HG02885 (cell line): ENCODE measurements around the gene ANKS3.
A peak's percentile ranks its signal among the peaks of the same experiment; 100 is the strongest.

Experiments
- ATAC-seq: cut with Tn5 transposase; IDR thresholded peaks from one replicate; pipeline ENCODE4 v1.9.1; 2021; ENCODE audit warnings: mild to moderate bottlenecking; ENCODE audit not compliant: unreplicated experiment, poor library complexity

The ANKS3 gene, protein sequence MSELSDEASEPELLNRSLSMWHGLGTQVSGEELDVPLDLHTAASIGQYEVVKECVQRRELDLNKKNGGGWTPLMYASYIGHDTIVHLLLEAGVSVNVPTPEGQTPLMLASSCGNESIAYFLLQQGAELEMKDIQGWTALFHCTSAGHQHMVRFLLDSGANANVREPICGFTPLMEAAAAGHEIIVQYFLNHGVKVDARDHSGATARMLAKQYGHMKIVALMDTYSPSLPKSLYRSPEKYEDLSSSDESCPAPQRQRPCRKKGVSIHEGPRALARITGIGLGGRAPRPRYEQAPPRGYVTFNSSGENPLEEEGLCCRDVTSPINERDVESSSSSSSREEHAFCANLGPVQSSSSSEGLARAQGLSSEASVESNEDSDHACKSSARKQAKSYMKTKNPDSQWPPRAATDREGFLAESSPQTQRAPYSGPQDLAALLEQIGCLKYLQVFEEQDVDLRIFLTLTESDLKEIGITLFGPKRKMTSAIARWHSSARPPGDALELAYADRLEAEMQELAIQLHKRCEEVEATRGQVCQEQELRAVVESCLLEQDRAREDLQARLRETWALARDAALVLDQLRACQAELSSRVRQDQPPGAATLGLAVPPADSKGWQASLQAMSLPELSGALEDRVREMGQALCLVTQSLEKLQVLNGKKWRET

DNA sequence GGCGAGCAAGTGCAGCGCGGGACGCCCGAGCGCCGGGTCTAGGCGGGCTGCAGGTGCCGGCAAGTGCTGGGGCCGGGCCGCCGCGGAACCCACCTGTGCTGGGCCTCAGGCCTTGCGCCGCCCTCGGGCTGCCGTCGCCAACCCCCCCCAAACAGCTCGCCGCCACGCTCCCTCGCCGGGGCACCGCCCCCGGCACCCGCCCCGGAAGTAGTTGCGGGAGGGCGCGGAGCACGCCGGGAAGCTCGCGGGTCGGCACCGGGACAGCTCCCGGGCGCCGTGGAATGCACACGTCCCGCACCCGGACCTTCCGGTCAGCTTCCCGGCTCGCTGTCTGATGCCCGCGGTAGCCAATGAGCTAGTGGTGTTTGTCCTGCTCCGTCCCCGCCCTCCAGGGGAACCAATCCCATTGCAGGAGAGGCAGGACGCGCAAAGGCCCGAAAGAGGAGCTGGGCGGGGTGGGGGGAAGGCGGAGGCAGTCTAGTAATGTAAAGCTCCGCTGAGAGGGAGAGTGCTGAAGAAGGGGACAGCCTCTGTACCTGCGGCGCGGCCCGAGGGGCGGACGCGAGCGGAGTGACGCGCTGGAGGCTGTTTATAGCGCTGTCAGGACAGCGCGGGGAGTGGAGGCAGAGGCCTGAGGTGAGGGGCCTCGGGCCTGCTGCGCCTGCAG lies at the start of gene ANKS3, which contains the start of gene DNAAF8:
Gene ANKS3, minus strand, starts transcription at position 209 of the 667 bp plus-strand sequence. CDS start 4,122 bp downstream, outside the sequence.
Gene DNAAF8, plus strand, starts transcription at position 475 of the 667 bp plus-strand sequence. CDS start 1,978 bp downstream, outside the sequence.
- ATAC-seq: peak; percentile 79

DNA sequence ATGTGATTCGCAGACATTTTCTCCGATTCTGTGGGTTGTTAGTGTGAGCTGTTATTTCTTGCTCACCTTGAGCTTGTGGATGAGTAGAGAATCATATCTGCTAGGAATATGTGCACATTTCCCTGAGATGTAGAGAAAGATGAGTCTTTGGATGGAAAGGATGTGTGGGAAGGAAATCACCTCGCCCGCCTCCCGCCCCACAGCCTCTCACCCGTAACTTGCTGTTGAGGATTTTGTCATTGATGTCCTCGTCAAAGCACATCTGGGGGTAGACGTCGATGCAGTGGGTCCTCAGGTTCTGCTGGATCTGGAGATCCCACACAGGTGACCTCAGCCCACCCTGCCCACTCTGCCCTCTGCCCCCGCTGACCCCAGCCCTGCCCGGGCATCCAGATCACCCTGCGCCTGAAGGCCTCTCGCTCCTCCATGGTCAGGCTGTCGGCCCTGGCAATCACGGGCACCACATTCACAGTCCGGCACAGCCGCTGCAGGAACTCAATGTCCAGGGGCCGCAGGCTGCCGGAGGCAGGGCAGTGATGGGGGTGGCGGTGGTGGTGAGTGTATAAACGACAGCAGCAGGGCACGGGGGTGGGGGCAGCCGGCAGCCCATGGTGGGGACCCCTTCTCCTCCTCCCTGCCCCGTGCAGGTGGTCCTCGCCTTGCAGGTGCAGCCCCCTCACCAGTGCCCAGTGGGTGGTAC lies 49.3 kb upstream of the ANKS3 start:
- ATAC-seq: no peak

DNA sequence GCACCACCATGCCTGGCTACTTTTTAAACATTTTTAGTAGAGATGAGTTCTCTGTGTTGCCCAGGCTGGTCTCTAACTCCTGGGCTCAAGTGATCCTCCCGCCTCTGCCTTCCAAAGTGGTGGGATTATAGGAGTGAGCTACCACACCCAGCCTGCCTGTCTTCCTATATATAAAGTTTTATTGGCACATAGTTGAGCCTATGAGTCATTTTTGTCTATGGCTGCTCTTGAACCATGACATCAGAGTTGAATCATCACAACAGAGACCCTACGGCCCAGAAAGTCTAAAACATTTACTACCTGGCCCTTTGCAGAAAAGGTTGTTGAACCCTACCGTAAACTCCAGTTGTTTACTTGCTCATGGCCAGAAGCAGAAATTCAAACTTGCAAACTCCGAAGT lies 46.2 kb upstream of the ANKS3 start:
- no peak for ATAC-seq

DNA sequence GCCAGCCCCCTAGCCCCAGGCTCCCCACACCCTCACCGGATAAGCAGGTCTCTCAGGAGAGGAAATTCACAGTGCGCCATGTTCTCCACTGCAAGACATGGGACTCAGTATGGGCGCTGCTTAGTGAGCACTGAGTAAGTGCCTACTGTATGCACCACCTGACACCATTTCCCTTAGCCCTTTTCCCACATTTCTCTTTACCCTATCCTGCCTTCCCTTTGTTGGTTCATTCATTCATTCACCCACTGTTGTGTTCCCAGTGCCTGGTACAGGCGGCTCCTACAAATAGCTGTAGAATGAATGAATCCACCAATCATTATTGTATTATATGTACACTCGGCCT lies 44.0 kb upstream of the ANKS3 start:
- ATAC-seq: no peak

DNA sequence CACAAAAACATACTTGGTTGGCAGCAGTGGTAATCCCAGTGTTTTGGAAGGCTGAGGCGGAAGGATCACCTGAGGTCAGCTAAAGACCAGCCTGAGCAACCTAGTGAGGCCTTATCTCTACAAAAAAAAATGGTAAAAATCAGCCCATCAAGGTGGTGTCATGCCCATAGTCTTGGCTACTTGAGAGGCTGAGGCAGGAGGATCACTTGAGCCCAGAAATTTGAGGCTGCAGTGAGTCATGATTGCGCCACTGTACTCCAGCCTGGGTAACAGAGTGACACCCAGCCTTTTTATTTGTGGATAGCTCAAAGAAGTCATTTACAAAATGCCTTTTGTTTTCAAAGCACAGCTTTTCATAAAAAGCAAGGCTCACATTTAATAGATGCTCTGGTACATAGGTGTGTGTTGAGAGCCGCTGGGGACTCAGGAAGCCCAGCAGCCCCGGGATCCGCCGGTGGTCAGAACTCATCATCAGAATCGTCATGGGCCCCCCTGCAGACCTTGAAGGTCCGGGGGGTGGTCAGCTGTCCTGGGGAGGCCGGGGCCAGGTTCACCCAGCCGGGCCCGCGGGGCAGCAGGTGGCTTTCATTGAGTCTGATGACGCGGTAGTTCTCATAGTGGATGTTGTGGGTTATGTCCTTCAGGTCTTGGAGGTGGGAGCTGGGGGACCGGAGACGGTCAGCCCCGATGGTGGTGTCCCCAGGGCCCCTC lies 43.4 kb upstream of the ANKS3 start:
- no peak for ATAC-seq

DNA sequence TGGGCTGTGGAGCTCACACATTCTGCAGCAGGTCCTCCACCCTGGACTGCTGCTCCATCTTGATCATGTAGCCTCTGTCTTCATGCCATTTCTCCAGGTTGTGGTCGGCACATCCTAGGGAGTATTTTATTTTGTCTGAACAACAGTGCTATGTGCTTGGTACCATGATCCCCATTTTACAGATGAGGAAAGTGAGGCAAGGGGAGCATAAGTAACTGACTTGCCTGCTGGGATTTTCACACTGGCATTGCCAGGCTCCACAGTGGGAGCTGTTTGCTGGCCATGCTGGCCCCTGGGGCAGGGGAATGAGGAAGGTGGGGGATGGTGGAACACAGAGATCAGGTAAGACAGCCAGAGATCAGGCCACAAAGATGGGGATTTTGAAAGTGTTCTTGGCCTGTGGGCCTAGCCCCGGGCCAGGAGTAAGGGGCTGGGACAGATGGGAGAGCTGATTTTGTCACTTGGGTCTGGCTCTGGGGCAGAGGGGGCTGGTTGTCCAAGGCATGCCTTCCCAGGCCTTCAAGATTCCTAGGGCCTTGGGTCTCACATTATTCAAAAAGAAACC lies 42.2 kb upstream of the ANKS3 start:
- ATAC-seq: no peak

DNA sequence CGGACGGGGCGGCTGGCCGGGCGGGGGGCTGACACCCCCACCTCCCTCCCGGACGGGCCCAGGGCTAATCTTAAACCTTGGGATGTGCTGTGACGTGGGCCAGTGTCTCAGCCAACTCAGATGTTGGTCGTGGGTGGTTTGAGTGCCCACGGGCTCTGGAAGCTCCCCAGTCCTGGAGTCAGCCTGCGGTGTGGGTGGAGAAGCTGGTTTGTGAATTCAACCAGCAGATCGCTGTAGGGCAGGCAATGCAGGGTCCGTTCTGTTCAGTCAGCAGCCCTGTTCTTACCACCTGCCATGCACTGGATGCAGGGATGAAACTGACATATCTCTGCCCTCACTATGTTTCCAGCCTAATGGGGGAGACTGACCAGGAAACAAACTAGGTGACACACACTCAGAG lies 40.9 kb upstream of the ANKS3 start:
- ATAC-seq: no peak

DNA sequence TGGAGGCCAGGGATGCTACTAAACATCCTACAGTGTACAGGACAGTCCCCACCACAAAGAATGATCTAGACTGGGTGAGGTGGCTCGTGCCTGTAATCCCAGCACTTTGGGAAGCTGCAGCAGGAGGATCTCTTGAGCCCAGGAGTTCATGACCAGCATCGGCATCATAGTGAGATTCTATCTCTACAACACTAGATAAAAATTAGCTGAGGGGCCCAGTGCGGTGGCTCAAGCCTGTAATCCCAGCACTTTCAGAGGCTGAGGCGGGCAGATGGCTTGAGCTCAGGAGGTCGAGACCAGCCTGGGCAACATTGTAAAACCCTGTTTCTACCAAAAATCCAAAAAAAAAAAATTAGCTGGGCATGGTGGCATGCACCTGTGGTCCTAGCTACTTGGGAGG lies 38.3 kb upstream of the ANKS3 start:
- no peak for ATAC-seq

DNA sequence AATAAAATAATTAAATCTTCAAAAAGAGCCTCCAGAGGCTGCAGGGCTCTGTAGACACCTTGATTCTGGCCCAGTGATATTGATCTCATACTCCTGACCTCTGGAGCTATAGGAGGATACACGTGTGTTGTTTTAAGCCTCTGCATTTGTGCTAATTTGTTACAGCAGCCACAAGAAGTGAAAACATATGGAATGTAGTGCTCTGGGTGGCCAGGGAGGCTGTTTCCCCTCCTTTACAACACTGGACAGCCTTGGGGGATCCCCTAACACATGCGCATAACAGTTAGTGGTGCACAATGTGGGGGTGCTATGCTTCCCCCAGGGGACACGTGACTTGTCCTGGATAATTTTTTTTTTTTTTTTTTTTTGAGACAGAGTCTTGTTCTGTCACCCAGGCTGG lies 37.6 kb upstream of the ANKS3 start:
- ATAC-seq: no peak

DNA sequence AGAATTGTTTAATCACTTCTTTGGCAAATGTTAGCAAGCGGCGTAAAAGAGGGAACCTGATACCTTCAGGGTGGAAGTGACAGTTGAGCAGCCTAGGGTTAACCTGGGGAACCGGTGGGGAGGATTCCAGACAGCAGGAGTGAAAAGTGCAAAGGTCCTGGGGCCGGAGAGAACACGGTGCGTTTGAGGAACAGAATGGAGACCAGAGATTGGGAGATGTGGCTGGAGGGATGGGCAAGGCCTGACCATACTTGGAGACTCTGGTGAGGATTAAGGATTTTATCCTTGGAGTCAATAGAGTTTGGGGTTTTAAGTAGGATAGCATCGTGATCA lies 35.2 kb upstream of the ANKS3 start:
- no peak for ATAC-seq

DNA sequence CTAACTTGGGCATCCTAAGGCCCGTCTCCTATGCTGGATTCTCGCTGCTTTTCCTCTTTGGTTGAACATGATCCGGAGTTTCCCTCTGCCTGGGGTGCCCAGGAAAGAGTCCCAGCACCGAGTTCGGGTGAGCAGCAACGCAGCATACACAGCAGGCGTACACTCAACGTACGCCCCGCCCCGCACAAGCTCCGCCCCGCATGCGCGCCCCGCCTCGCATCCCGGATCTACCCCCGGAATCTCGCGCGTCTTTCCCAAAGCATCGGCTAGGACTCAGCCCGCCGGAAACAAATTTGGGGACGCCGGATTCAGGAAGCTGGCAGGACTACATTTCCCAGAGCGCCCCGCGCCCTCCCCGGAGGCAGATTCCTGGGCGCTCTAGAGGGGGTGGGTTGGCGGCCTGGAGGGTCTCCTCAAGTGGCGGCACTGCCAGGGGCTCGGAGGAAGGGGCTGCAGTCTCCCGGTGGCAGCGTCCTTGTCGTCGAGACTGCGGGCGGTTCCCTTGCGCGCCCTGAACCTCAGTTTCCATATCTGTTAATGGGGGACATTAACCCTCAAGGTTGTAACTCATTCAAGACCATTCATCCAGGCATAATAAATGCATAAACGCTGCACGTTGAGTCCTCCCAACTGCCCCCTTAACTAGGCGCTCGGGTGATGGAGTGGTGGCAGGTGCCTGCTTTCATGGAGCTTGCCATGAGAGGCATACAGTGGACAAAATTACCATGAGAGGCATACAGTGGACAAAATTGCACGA lies 34.7 kb upstream of the ANKS3 start:
- ATAC-seq: peak; percentile 67

DNA sequence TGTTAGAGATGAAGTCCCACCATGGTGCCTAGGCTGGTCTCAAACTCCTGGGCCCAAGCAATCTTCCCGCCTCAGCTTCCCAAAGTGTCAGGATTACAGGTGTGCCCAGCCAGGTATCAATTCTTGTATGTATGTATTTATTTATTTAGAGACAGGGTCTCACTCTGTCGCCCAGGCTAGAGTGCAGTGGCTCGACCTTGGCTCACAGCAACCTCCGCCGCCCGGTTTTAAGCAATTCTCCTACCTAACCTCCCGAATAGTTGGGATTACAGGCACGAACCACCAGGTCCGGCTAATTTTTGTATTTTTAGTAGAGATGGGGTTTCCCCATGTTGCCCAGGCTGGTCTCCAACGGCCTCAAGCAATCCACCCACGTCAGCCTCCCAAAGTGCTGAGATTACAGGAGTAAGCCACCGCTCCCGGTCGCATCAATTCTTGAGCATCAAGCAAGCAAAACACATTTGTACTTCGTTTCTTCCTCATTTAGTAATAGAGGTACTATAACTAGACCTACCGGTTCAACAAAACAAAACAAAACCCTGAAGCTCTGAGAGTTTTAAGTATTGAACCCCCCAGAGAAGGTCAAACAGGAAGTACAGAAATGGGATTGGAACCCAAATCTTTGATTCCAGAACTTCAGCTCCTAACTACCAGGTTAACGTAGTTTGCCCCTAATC lies 33.9 kb upstream of the ANKS3 start:
- peak; percentile 3 for ATAC-seq

DNA sequence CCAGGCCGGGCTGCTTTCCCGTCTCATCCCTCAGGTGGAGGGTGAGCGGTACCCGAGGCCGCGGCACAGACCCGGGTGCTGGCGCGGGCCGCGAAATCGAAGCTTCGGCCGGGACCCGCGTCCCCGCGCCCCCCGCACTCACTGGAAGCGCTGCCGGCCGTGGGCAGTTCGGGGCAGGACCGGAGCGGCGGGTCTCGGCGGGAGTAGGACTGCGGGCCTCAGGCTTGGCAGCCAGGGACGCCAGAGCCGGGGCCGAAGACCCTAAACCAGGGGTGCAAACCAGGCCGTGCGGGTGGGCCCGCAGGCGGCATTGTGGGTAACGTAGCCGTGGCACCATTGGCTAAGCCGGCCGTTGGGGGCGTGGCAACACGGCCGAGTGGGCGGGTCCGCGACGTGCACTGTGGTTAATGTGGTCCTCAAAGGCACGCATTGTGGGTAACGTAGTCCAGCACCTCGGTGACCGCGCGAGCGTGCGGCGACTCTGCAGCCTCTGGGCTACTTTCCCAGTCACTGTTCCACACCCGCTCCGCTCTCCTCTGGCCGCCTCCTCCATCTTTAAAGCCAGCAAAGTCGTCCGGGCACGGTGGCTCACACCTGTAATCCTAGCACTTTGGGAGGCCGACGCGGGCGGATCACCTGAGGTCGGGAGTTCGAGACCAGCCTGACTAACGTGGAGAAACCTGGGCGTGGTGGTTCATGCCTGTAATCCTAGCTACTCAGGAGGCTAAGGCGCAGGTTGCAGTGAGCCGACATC lies 33.0 kb upstream of the ANKS3 start, which contains the start of gene ZNF500:
Gene ZNF500, minus strand, starts transcription at position 288 of the 754 bp plus-strand sequence. CDS start 1,184 bp downstream, outside the sequence.
- peak; percentile 84 for ATAC-seq

DNA sequence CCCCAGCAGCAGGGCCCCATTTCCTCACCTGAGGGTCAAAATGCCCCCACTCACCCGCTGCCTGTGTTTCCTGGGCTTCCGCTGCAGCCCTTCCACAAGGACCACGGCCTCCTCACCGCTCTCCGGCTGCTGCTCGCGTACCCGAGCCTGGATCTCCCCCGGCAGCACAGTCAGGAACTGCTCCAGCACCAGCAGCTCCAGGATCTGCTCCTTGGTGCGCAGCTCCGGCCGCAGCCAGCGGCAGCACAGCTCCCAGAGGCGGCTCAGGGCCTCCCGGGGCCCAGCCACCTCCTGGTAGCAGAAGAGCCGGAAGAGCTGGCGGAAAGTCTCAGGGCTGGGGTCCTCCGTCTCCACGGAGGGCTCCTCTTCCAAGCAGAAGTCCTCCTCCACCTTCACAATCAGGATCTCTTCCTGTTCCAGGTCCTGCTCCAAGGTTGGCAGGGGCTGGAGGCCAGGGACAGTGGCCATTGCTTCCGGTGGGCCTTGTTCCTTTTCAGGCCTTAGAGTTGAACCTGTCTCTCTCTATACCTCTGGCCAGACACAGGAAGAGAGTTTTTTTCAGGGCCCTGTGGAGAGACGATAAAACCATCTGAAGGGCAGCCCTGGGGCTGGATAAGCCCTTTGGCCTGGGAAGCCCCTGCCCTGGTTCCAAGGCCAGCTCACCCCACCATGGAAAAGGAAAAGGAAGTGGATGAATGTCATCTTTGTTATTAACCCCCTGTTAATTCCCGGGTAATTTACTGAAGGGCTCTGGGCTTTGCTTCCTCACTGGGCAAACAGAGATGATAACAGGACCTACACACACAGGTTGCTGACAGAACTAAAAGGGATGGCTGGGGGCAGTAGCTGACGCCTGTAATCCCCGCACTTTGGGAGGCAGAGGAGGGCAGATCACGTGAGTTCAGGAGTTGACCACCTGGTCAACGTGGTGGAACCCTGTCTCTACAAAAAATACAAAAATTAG lies 31.7 kb upstream of the ANKS3 start:
- ATAC-seq: no peak

DNA sequence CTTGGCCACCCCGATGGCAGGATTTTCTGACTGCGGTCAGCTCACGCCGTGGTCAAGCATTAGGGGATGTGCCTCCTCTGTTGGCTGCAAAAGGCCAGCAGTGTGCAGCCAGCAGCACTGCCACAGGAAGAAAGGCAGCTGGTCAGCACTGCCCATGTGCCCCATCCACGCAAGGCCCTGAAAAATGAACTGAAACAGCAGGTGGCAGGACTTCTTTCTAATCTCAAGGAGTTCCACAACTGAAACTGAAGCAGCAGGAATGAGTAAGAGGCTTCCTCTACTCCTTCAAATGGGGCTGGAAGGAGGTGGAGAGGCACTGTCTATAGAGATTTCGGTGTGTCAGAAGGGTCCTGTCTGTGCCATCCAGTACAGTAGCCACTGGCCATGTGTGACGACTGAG lies 29.7 kb upstream of the ANKS3 start:
- no peak for ATAC-seq

DNA sequence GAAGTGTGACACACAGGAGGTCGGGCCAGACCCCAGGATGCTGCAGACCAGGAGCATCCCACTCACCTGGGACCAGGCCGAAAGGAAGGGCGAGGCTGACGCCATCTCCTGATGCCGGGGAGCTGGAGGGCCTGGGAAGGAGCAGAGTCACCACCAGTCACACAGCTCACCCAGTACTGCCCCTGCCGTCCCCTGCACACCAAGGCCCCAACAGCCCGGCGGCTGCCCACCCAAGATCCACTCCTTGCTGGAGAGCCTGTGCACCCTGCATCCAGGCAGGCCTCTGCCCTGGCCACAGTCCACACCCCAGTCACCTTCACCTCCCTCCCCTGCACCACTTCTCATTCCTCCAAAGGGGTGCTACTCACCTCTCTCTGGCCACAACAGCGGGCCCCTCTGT lies 28.1 kb upstream of the ANKS3 start:
- ATAC-seq: no peak
